Endothelial cell of umbilical vein (primary cell): ENCODE data around the gene SYCP1.

ENCODE experiments used
- EZH2 ChIP-seq: IDR thresholded peaks from 2 replicates; pipeline ENCODE4 v1.6.1; 2012; ENCODE audit warnings: borderline replicate concordance, low read depth, mild to moderate bottlenecking, moderate library complexity, low read length, inconsistent platforms; ENCODE audit not compliant: severe bottlenecking
- MAX ChIP-seq: IDR thresholded peaks from 2 replicates; pipeline ENCODE4 v1.6.1; 2011; ENCODE audit not compliant: insufficient read depth, insufficient read length
- MYC ChIP-seq: IDR thresholded peaks from one replicate; pipeline ENCODE4 v1.6.1; 2011; ENCODE audit warnings: mild to moderate bottlenecking, low read depth, low read length
- POLR2A ChIP-seq: IDR thresholded peaks from 2 replicates; pipeline ENCODE4 v1.6.1; 2012; ENCODE audit warnings: low read depth, mild to moderate bottlenecking, control low read depth, low read length
- POLR2AphosphoS5 ChIP-seq: IDR thresholded peaks from 2 replicates; pipeline ENCODE4 v1.6.1; 2012; ENCODE audit warnings: low read depth, mild to moderate bottlenecking, control low read depth, low read length, moderate library complexity; ENCODE audit not compliant: insufficient read depth
- TF ChIP-seq, protein P1 (sequence below), 2 donors: IDR thresholded peaks; 1 replicate in 1 of 2; 2 replicates in 1 of 2; pipeline ENCODE4 v1.5.1; 2011; ENCODE audit warnings: low read length in 2 of 2, mild to moderate bottlenecking in 2 of 2, moderate library complexity in 2 of 2, control low read depth in 1 of 2, inconsistent platforms in 1 of 2, low read depth in 1 of 2; ENCODE audit not compliant: insufficient read depth in 1 of 2; ENCODE audit errors: extremely low read depth in 1 of 2

DNA sequence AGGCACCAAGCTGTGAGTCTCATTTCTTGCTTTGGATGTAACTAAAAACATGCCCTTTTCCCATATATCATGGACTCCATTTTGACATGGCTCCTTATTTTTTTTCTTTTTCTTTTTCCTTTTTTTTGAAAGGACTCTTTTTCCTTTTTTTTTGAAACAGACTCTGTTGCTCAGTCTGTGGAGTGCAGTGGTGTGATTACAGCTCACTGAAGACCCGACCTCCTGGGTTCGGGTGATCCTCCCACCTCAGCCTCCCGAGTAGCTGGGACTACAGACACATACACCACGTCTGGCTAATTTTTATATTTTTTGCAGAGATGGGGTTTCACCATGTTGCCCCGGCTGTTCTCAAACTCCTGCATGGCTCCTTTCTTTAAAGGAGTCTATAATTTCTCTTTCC lies 10.4 kb upstream of the SYCP1 start:
- TF ChIP-seq, protein P1, sequence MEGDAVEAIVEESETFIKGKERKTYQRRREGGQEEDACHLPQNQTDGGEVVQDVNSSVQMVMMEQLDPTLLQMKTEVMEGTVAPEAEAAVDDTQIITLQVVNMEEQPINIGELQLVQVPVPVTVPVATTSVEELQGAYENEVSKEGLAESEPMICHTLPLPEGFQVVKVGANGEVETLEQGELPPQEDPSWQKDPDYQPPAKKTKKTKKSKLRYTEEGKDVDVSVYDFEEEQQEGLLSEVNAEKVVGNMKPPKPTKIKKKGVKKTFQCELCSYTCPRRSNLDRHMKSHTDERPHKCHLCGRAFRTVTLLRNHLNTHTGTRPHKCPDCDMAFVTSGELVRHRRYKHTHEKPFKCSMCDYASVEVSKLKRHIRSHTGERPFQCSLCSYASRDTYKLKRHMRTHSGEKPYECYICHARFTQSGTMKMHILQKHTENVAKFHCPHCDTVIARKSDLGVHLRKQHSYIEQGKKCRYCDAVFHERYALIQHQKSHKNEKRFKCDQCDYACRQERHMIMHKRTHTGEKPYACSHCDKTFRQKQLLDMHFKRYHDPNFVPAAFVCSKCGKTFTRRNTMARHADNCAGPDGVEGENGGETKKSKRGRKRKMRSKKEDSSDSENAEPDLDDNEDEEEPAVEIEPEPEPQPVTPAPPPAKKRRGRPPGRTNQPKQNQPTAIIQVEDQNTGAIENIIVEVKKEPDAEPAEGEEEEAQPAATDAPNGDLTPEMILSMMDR (IDR thresholded peaks at IDR 0.05; ENCODE audit: extremely low read depth in 1 of 2, insufficient read depth in 1 of 2, low read depth in 1 of 2, low read length in 2 of 2): no peak
- TF ChIP-seq POLR2A (no peak), EZH2 (no peak), POLR2AphosphoS5 (no peak), MAX (no peak), MYC (no peak)
